ENCODE data around the gene CDH26. TPM values are rescaled to one million over a fixed set of nuclear protein-coding genes. Genes with fewer than 3 reads are reported as not detected.

Gene CDH26
- total and polyA plus RNA-seq, 10 of the 15 experiments (the other 5 are each of a cell fraction or from before 2014, with no cell fraction given), result 0.03 to 0.19 (median 0.08) TPM; not detected in 4

DNA sequence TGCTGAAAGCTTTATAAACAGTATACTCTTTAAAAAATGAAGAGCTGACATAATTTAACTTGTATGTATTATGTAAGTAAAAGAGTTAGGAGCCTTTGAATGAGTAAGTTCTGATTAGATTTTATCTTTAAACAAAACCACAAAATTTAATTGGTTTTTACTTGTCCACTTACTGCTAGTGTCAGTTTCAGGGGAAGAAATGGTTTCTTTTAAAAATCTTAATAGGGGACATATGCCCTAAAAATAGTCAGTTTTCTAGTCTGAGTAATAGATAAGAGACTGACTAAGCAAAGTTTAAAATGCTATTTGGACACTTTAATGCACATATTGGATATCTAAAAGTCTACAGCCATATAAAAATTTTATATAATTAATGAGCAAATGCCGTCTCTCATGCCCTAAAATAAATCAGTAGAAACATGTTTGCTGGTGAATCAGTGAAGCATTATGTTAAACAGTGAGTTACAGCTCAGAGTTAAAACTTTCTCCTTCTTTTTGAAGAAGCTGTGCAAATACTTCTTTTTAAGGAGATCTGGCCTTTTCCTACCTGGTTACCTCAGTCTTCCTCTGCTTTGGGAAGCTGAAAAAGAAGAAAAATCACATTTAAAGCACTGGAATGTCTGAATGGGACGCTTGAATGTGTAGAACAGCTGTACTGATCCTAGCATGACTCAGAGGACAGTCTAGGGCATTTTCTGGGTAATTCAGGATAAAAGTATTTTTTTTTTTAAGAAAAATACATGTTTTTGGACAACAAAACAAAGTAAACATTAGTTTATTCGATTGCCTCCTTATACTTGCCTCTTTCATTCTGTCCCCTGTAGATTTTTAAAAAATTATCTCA, 55.3 kb downstream of the CDH26 start:
- SMC1A ChIA-PET (ENCODE audit: uncharacterized antibody, unreplicated experiment), result interaction anchor here (0.6 to 1.5 kb wide), 3 partner anchors 10 to 907 kb away, joined by 3 to 5 read pairs (median 4); no protein-coding TSS in a partner anchor
- TF ChIP-seq SP1 (IDR thresholded peaks at IDR 0.05; ENCODE audit: low read depth, low read length) (no peak), SREBF1 (IDR thresholded peaks at IDR 0.05; ENCODE audit: low read length) (no peak), ZNF207 (IDR thresholded peaks at IDR 0.05; ENCODE audit: borderline replicate concordance) (no peak), POLR2AphosphoS5 (IDR thresholded peaks at IDR 0.05; ENCODE audit: low read length) (no peak), FOXM1 (IDR thresholded peaks at IDR 0.05; ENCODE audit: low read depth, low read length) (no peak), HCFC1 (IDR thresholded peaks at IDR 0.05; ENCODE audit: low read length) (no peak), SMAD5 (IDR thresholded peaks at IDR 0.05; ENCODE audit: low read depth) (no peak), YY1 (IDR thresholded peaks at IDR 0.05; ENCODE audit: low read depth, low read length) (no peak), NFYA (IDR thresholded peaks at IDR 0.05; ENCODE audit: borderline replicate concordance, low read depth, low read length) (no peak), CREM (IDR thresholded peaks at IDR 0.05; ENCODE audit: low read depth) (no peak), SUZ12 (IDR thresholded peaks at IDR 0.05; ENCODE audit: unreplicated experiment) (no peak), ZNF217 (IDR thresholded peaks at IDR 0.05) (no peak), NFYB (IDR thresholded peaks at IDR 0.05; ENCODE audit: insufficient read depth, low read depth, low read length) (no peak), KLF5 (IDR thresholded peaks at IDR 0.05; ENCODE audit: partially characterized antibody) (no peak), BMI1 (IDR thresholded peaks at IDR 0.05; ENCODE audit: borderline replicate concordance) (no peak)
- TF ChIP-seq, protein P1, sequence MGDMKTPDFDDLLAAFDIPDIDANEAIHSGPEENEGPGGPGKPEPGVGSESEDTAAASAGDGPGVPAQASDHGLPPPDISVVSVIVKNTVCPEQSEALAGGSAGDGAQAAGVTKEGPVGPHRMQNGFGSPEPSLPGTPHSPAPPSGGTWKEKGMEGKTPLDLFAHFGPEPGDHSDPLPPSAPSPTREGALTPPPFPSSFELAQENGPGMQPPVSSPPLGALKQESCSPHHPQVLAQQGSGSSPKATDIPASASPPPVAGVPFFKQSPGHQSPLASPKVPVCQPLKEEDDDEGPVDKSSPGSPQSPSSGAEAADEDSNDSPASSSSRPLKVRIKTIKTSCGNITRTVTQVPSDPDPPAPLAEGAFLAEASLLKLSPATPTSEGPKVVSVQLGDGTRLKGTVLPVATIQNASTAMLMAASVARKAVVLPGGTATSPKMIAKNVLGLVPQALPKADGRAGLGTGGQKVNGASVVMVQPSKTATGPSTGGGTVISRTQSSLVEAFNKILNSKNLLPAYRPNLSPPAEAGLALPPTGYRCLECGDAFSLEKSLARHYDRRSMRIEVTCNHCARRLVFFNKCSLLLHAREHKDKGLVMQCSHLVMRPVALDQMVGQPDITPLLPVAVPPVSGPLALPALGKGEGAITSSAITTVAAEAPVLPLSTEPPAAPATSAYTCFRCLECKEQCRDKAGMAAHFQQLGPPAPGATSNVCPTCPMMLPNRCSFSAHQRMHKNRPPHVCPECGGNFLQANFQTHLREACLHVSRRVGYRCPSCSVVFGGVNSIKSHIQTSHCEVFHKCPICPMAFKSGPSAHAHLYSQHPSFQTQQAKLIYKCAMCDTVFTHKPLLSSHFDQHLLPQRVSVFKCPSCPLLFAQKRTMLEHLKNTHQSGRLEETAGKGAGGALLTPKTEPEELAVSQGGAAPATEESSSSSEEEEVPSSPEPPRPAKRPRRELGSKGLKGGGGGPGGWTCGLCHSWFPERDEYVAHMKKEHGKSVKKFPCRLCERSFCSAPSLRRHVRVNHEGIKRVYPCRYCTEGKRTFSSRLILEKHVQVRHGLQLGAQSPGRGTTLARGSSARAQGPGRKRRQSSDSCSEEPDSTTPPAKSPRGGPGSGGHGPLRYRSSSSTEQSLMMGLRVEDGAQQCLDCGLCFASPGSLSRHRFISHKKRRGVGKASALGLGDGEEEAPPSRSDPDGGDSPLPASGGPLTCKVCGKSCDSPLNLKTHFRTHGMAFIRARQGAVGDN (IDR thresholded peaks at IDR 0.05), result no peak
- TF ChIP-seq, protein P2, sequence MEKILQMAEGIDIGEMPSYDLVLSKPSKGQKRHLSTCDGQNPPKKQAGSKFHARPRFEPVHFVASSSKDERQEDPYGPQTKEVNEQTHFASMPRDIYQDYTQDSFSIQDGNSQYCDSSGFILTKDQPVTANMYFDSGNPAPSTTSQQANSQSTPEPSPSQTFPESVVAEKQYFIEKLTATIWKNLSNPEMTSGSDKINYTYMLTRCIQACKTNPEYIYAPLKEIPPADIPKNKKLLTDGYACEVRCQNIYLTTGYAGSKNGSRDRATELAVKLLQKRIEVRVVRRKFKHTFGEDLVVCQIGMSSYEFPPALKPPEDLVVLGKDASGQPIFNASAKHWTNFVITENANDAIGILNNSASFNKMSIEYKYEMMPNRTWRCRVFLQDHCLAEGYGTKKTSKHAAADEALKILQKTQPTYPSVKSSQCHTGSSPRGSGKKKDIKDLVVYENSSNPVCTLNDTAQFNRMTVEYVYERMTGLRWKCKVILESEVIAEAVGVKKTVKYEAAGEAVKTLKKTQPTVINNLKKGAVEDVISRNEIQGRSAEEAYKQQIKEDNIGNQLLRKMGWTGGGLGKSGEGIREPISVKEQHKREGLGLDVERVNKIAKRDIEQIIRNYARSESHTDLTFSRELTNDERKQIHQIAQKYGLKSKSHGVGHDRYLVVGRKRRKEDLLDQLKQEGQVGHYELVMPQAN (conservative IDR thresholded peaks at IDR 0.05), result no peak
- TF ChIP-seq, protein P3, sequence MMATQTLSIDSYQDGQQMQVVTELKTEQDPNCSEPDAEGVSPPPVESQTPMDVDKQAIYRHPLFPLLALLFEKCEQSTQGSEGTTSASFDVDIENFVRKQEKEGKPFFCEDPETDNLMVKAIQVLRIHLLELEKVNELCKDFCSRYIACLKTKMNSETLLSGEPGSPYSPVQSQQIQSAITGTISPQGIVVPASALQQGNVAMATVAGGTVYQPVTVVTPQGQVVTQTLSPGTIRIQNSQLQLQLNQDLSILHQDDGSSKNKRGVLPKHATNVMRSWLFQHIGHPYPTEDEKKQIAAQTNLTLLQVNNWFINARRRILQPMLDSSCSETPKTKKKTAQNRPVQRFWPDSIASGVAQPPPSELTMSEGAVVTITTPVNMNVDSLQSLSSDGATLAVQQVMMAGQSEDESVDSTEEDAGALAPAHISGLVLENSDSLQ (IDR thresholded peaks at IDR 0.05), result no peak

More for the DNA sequence above, 55.3 kb downstream of the CDH26 start:
- in situ Hi-C loops (cut with MboI) (no loop called here), intact Hi-C loops (cut with micrococcal nuclease; ENCODE audit: unreplicated experiment) (no loop called here)
- BruUV-seq (replicated peaks), result no TSS peak
- no peak for ATAC-seq
- Histone ChIP-seq H3K9ac (ENCODE audit: control insufficient read depth, insufficient read depth, low read length) (no peak overlapping the region), H4K20me1 (ENCODE audit: control insufficient read depth, insufficient read depth) (no peaks in the 10 kb centered on the region), H3K4me2 (ENCODE audit: control insufficient read depth, insufficient read depth) (no peak overlapping the region), H2AFZ (ENCODE audit: control insufficient read depth, low read depth, low read length) (no peak overlapping the region), H3K4me3 (no peak overlapping the region), H3K27ac (ENCODE audit: control insufficient read depth, insufficient read depth) (no peak overlapping the region), H3K79me2 (ENCODE audit: control insufficient read depth, insufficient read depth, low read length) (no peaks in the 10 kb centered on the region), H3K9me3 (replicated peaks; ENCODE audit: control insufficient read depth, insufficient read depth, low read length) (no peaks in the 10 kb centered on the region), H3K36me3 (ENCODE audit: control insufficient read depth in 2 of 2, insufficient read depth in 2 of 2, low read length in 1 of 2) (no peaks in the 10 kb centered on the region), H3K27me3 (replicated peaks in 1 of 2; ENCODE audit: control insufficient read depth in 2 of 2, insufficient read depth in 2 of 2, low read length in 1 of 2) (no peaks in the 10 kb centered on the region), H3K4me1 (ENCODE audit: control insufficient read depth, insufficient read depth, low read length) (no peaks in the 10 kb centered on the region)
- ChIA-PET RAD21 (ENCODE audit: unreplicated experiment) (no interaction called here), POLR2A (interaction anchor here (1.8 kb wide), 1 partner anchor 11 kb away, joined by 3 read pairs; no protein-coding TSS in a partner anchor), CTCF (interaction anchor here (1.0 to 2.6 kb wide), 2 partner anchors 10 kb away, joined by 3 to 10 read pairs; no protein-coding TSS in a partner anchor)
- DNase-seq (ENCODE audit: low read depth, low spot score), result no peak
- WGBS (ENCODE audit: insufficient coverage, insufficient replicate concordance, low lambda C conversion rate, missing lambda C conversion rate), result 0% methylated on average over 3 of the region's 3 CpGs
- no peak for FAIRE-seq
